ENCODE measurements around the gene SOX30. TPM values are rescaled to one million over a fixed set of nuclear protein-coding genes. Genes with fewer than 3 reads are reported as not detected.

Gene SOX30
- total RNA-seq, 1 donor from 2014 or later, result not detected

GRCh38 chr5:157626831-157627230 lies 25.4 kb downstream of the SOX30 start:
- Histone ChIP-seq H3K4me1 (no peaks in the 10 kb centered on the region), H3K4me3 (no peak overlapping the region), H3K36me3 (no peaks in the 10 kb centered on the region), H3K9me3 (no peaks in the 10 kb centered on the region), H3K27ac (no peak overlapping the region), H3K27me3 (ENCODE audit: low read depth) (no peaks in the 10 kb centered on the region)
- no peak for ATAC-seq
- no peak for DNase-seq
- intact Hi-C loops (cut with DNase I), result no loop called here
- TF ChIP-seq CTCF (IDR thresholded peaks at IDR 0.05), result no peak

- no peak overlapping the region for H3K27ac ChIP-seq
- H3K9me3 ChIP-seq, result no peaks in the 10 kb centered on the region
- intact Hi-C loops (cut with DNase I), result no loop called here
- H3K4me1 ChIP-seq, result no peaks in the 10 kb centered on the region
- H3K27me3 ChIP-seq (ENCODE audit: low read depth), result no peaks in the 10 kb centered on the region
- no peak for DNase-seq
- no peak for ATAC-seq
- no peak for TF ChIP-seq CTCF (IDR thresholded peaks at IDR 0.05)
- no peaks in the 10 kb centered on the region for H3K36me3 ChIP-seq
- H3K4me3 ChIP-seq, result no peak overlapping the region
These were observed 28.1 kb downstream of the SOX30 start for GRCh38 chr5:157624144-157624543.

GRCh38 chr5:157620776-157621175 lies 31.5 kb downstream of the SOX30 start:
- Histone ChIP-seq H3K27ac (no peak overlapping the region), H3K36me3 (no peaks in the 10 kb centered on the region), H3K27me3 (ENCODE audit: low read depth) (no peaks in the 10 kb centered on the region), H3K4me3 (no peak overlapping the region), H3K9me3 (no peaks in the 10 kb centered on the region), H3K4me1 (no peaks in the 10 kb centered on the region)
- intact Hi-C loops (cut with DNase I), result no loop called here
- DNase-seq, result no peak
- no peak for ATAC-seq
- TF ChIP-seq CTCF (IDR thresholded peaks at IDR 0.05), result no peak

GRCh38 chr5:157618191-157618765 lies 34.0 kb downstream of the SOX30 start:
- Histone ChIP-seq H3K4me1 (no peaks in the 10 kb centered on the region), H3K27me3 (ENCODE audit: low read depth) (no peaks in the 10 kb centered on the region), H3K4me3 (no peak overlapping the region), H3K9me3 (no peaks in the 10 kb centered on the region), H3K27ac (no peak overlapping the region), H3K36me3 (no peaks in the 10 kb centered on the region)
- ATAC-seq (no peak), DNase-seq (no peak)
- TF ChIP-seq CTCF (IDR thresholded peaks at IDR 0.05), result no peak
- intact Hi-C loops (cut with DNase I), result no loop called here

GRCh38 chr5:157616785-157617184 lies 35.5 kb downstream of the SOX30 start:
- ATAC-seq (no peak), DNase-seq (no peak)
- intact Hi-C loops (cut with DNase I), result no loop called here
- no peak overlapping the region for H3K4me3 ChIP-seq
- no peaks in the 10 kb centered on the region for H3K4me1 ChIP-seq
- no peak for TF ChIP-seq CTCF (IDR thresholded peaks at IDR 0.05)
- H3K27ac ChIP-seq, result no peak overlapping the region
- H3K36me3 ChIP-seq, result no peaks in the 10 kb centered on the region
- H3K9me3 ChIP-seq, result no peaks in the 10 kb centered on the region
- H3K27me3 ChIP-seq (ENCODE audit: low read depth), result no peaks in the 10 kb centered on the region

Data from lower lobe of right lung (tissue), 2 donors.